ENCODE data around the gene ELAVL2. TPM values are rescaled to one million over a fixed set of nuclear protein-coding genes. Genes with fewer than 3 reads are reported as not detected.

ELAVL2 gene
- total RNA-seq, 2 donors from 2014 or later: not detected

GRCh38 chr9:23775549-23775948 lies 50.5 kb downstream of the ELAVL2 start:
- intact Hi-C loops (cut with DNase I): no loop called here
- DNase-seq (no peak), ATAC-seq (no peak)

GRCh38 chr9:23774266-23774665 lies 51.8 kb downstream of the ELAVL2 start:
- intact Hi-C loops (cut with DNase I): no loop called here
- no peak for DNase-seq

GRCh38 chr9:23772385-23772783 lies 53.7 kb downstream of the ELAVL2 start:
- DNase-seq (no peak), ATAC-seq (no peak)
- intact Hi-C loops (cut with DNase I): no loop called here

More at GRCh38 chr9:23774266-23774665, 51.8 kb downstream of the ELAVL2 start:
- ATAC-seq: no peak

GRCh38 chr9:23771746-23772384 lies 54.2 kb downstream of the ELAVL2 start:
- intact Hi-C loops (cut with DNase I): no loop called here
- no peak for DNase-seq
- ATAC-seq: no peak

GRCh38 chr9:23769307-23769935 lies 56.6 kb downstream of the ELAVL2 start:
- DNase-seq: no peak
- intact Hi-C loops (cut with DNase I): no loop called here
- no peak for ATAC-seq

GRCh38 chr9:23768861-23769260 lies 57.2 kb downstream of the ELAVL2 start:
- intact Hi-C loops (cut with DNase I): no loop called here
- DNase-seq: no peak
- ATAC-seq: no peak

- DNase-seq (no peak), ATAC-seq (no peak)
- intact Hi-C loops (cut with DNase I): no loop called here
Measured at GRCh38 chr9:23766613-23767012, 59.4 kb downstream of the ELAVL2 start.

- intact Hi-C loops (cut with DNase I): no loop called here
- ATAC-seq: no peak
- no peak for DNase-seq
Measured at GRCh38 chr9:23765561-23765960, 60.5 kb downstream of the ELAVL2 start.

- ATAC-seq (no peak), DNase-seq (no peak)
- intact Hi-C loops (cut with DNase I): no loop called here
Measured at GRCh38 chr9:23764219-23764618, 61.8 kb downstream of the ELAVL2 start.

- intact Hi-C loops (cut with DNase I): no loop called here
- ATAC-seq (no peak), DNase-seq (no peak)
Measured at GRCh38 chr9:23754551-23754950, 71.5 kb downstream of the ELAVL2 start.

GRCh38 chr9:23752859-23753258 lies 73.2 kb downstream of the ELAVL2 start:
- ATAC-seq: no peak
- DNase-seq: no peak
- intact Hi-C loops (cut with DNase I): no loop called here

GRCh38 chr9:23751633-23752032 lies 74.4 kb downstream of the ELAVL2 start:
- intact Hi-C loops (cut with DNase I): no loop called here
- ATAC-seq (no peak), DNase-seq (no peak)

- intact Hi-C loops (cut with DNase I): no loop called here
- no peak for DNase-seq
- no peak for ATAC-seq
Measured at GRCh38 chr9:23750808-23751207, 75.2 kb downstream of the ELAVL2 start.

- intact Hi-C loops (cut with DNase I): no loop called here
- ATAC-seq: no peak
- DNase-seq: no peak
Measured at GRCh38 chr9:23747088-23748075, 78.7 kb downstream of the ELAVL2 start.

- ATAC-seq (no peak), DNase-seq (no peak)
- intact Hi-C loops (cut with DNase I): no loop called here
Measured at GRCh38 chr9:23746317-23746716, 79.7 kb downstream of the ELAVL2 start.

GRCh38 chr9:23743036-23743435 lies 83.0 kb downstream of the ELAVL2 start:
- ATAC-seq (no peak), DNase-seq (no peak)
- intact Hi-C loops (cut with DNase I): no loop called here

- intact Hi-C loops (cut with DNase I): no loop called here
- ATAC-seq (no peak), DNase-seq (no peak)
Measured at GRCh38 chr9:23741351-23741750, 84.7 kb downstream of the ELAVL2 start.

GRCh38 chr9:23740531-23740930 lies 85.5 kb downstream of the ELAVL2 start:
- intact Hi-C loops (cut with DNase I): no loop called here
- ATAC-seq (no peak), DNase-seq (no peak)

- intact Hi-C loops (cut with DNase I): no loop called here
- ATAC-seq: no peak
Measured at GRCh38 chr9:23739753-23740152, 86.3 kb downstream of the ELAVL2 start.

GRCh38 chr9:23736293-23736692 lies 89.7 kb downstream of the ELAVL2 start:
- no peak for ATAC-seq
- DNase-seq: no peak
- intact Hi-C loops (cut with DNase I): no loop called here

More at GRCh38 chr9:23739753-23740152, 86.3 kb downstream of the ELAVL2 start:
- DNase-seq: no peak
